DMS 273 (cell line): Measurements from ENCODE around the gene GRID1.

Source experiments
- DNase-seq: peaks from one replicate; lab custom pipeline; 2025; ENCODE audit not compliant: unreplicated experiment; lab: John Stamatoyannopoulos, UW

The GRID1 gene

DNA sequence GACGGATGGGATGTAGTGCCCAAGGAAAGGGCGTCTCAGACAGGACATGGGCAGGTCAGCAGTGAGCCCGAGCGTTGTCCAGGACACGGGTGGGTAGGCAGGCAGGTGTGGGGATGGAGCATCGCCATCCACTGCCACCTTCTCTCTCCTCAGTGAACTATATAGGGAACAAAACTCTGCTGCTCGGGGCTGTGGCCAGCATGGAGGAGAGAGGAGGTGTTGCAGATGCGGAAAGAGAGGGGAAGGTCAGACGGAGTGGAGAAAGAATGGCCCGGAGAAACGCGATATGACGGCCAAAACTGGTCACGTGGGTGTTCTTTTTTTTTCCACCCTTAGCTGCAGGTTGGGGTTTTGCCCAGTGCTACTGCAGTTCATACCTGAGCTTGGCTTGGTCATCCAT is 71.2 kb downstream of the GRID1 start:
- no peak for DNase-seq

- no peak for DNase-seq
Measured at GRCh38 chr10:86294346-86295265, 72.0 kb downstream of the GRID1 start.

- no peak for DNase-seq
Measured at GRCh38 chr10:86293396-86293791, 73.2 kb downstream of the GRID1 start.

DNA sequence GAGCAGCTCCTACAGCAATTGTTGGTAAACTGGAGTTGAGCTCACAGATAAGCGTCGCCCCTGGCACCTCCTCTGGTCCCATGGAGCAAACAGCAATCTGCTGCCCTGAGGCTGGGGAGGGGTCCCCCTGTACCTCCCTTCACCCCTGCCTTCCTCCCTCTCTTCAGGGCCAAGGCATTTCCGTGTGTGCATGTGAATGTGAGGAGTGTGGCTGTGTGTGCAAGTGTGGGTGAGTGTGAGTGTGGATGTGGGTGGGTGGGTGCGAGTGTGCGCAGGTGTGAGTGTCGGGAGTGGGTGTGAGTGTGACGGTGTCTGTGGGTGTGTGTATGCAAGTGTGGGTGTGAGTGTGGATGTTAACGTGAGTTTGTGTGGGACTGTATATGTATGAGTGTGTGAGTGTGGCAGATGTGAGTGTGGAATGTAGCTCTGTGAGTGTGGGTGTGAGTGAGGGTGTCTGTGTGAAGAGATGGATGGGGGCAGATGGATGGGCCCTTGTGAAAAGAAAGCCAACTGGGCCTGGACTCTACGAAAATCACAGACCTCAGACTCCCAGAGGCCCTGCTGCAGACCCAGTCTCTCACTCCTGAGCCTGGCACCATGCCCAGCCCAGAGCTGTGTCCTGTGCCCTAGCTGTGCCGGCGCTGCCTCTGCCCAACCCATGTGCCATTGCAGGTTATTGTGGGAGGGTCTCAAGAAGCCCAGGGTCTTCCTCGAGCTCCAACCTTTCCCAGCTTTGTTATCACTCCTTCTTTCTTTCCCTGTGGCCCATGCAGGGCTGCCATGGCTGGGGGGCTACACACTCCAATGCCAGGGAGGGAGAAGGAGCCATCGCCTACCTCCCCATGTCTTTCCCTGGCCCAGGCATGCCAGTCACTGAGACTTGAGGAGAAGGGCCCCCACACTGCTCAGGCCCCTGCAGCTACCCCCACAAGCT is 73.9 kb downstream of the GRID1 start:
- peak; percentile 58 for DNase-seq

- peak; percentile 4 for DNase-seq
Measured at GRCh38 chr10:86291616-86292340, 74.8 kb downstream of the GRID1 start.

- DNase-seq: no peak
Measured at GRCh38 chr10:86290933-86291615, 75.5 kb downstream of the GRID1 start.

GRCh38 chr10:86289577-86289868 is 77.1 kb downstream of the GRID1 start:
- no peak for DNase-seq

DNA sequence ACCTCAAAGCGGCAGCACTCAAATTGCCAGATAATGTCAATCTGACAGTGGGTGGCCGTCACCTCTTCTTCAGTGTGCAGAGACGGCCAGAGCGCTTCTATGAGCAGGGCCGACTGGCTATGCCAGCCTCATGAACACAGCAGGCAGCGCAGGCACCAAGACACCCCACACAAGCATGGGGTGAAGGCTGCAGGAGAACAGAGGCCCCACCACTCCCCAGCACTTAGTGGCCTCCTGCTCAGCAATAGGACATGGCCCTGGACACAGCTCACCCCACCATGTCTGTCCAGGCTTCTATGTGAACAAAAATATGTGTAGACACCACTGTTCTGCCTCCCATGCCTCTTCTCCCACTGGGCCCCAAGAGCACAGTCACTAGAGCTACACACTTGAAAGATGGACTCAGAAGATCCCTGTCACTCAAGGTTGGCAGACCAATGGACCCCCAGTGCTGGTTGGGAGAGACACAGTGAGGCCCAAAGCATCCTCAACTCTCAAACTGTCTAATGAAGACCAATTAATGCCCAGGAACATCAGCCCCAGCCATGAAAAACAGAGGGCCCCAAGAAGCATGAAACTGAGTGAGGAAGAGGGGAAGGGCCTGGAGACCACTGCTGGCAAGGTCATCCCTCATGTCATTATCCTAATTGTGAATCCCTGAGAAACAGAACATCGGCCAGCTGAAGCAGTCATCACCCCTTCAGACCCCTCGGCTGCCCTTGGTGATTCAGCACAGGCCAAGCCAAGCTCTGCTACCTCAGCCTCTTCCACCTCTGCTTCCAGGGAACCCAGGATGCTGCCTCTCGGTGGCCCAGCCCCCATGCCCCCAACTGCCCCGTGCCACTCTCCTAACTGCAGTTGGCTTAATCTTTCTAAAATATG is 77.7 kb downstream of the GRID1 start:
- DNase-seq: no peak

DNA sequence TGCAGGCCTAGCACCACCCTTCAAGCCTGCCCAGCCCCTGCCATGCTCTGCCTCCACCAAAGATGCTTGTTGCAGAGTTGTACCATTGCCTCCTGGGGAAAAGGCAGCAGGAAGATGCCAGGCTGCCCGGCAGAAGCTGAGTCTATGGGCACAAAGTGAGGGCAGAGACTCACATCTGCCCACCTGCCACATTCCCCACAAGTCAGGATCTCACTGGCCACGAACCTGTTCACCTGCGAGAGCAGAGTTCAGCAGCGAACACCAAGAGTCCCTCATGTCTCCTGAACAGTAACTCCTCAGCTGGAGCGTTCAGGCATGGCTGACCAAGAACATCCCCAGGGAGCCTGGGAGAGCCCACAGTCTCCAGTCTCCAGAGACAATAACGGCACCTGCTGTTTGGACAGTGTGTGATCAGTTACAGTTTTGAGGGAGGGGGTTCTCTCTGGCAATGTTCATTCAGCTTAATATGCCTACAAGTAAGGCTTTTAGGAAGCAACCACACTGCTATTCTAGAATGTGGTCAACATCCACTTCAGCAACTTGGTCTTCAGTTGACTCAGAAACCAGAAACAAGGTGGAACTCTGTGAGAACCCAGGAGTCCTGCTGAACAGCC is 78.5 kb downstream of the GRID1 start:
- DNase-seq: no peak

DNA sequence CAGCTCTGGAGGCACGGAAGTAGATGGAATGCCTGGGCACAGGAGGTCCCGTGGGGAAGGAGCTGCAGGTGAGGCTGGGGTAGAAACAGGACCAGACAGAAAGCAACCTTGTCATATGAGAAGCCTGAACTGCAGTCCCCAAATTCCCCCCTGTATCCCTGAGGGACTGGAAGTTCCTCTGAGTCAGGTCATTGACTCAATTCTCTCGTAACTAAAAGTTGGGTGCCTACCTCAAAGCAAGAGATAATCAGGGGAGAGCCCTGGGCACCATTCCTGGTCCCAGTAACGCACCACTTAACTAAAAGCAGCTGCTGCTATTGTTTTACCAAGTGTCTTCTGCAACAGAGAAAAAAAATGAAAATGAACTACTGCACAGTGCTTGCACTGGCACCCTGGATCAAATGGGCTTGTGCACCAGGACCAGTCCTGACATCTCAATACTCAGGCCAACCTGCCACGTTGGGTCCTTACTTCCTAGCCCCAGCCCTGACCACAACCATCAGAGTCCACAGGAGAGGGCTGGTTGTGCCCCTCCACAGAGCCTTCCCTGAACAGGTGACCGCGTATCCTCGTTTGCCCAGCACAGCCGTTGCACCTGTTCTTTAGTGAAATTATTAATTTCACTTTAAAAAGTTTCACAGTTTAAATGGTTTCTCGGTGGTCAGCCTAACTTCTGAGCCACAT is 79.3 kb downstream of the GRID1 start:
- no peak for DNase-seq

DNA sequence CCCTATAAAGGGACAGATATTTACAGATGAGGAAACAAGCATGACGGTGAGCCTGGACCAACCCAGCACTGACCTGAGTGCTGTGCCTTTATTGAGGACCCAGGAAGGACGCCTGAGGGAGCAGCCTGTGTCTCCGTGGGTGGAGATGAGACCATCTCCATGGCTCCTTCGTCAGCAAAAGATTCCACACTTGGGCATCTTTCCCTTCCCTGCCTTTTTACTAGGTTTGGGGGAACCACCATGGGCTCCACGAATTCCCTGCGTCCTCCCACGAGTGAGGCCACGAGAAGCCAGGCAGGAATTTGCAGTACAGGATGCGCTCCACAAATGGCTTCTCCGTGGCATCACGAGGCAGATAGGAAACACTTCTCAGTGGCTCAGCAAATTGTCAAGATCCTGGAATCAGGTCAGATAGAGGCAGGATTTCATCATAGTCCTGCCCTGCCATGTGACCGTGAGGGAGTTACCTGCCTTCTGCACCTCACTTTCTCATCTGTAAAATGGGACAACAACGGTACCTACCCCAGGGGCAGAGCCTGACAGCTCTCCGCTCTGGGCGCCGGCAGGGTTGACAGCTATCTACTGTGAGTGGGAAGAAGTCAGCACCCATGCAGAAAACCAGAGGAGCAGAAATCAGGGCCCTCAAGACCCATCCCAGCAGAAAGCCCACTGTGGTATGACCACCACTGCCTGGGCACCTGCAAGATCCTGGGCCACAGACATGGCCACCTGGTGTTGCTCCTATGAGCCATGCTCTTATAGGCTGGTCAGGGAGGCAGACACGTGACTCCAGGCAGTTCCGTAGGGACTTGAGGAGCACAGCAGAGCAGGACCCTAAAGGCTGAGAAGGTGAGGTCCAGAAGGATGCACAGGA is 80.1 kb downstream of the GRID1 start:
- no peak for DNase-seq

- DNase-seq: peak; percentile 8
Measured at GRCh38 chr10:86285136-86285790, 81.3 kb downstream of the GRID1 start.

GRCh38 chr10:86284355-86285105 is 82.1 kb downstream of the GRID1 start:
- no peak for DNase-seq

GRCh38 chr10:86283466-86284287 is 82.9 kb downstream of the GRID1 start:
- no peak for DNase-seq

- no peak for DNase-seq
Measured at GRCh38 chr10:86282664-86283465, 83.7 kb downstream of the GRID1 start.
